Caco-2 (cell line): ENCODE measurements around the gene NEUROD4. TPM values are rescaled to one million over a fixed set of nuclear protein-coding genes. Genes with fewer than 3 reads are reported as not detected.

Experiments
- BruUV-seq: library from RNA; stranded (reverse); fragments of 400-500 nt; replicated peaks from 2 replicates; lab custom pipeline; 2021; lab: Mats Ljungman, UMichigan
- CTCF ChIA-PET: fragments of 300-600 bp; sonication (Branson Sonifier 250); formaldehyde crosslinking; loops from one replicate; lab custom pipeline; 2022; ENCODE audit warnings: antibody characterized with exemption; lab: Charles Lee
- POLR2A ChIA-PET: fragments of 300-600 bp; sonication (Branson Sonifier 250); formaldehyde crosslinking; loops from one replicate; lab custom pipeline; 2022; ENCODE audit warnings: antibody characterized with exemption; lab: Charles Lee
- DNase-seq, 2 experiments: peaks; one replicate each; pipeline versions ENCODE4 v3.0.0 to v3.0.0-alpha.2; 2020 to 2022
- H3K27me3 ChIP-seq: replicated peaks from 2 replicates; pipeline ENCODE4 v1.6.0; 2011; ENCODE audit warnings: low read length; ENCODE audit not compliant: control insufficient read depth, insufficient read depth
- H3K36me3 ChIP-seq: 2 replicates; pipeline ENCODE4 v1.5.1; 2011; ENCODE audit warnings: low read length; ENCODE audit not compliant: control insufficient read depth, insufficient read depth
- H3K4me1 ChIP-seq: fragments of 250-450 bp; sonication (Bioruptor Pico); 2 replicates; pipeline ENCODE4 v1.5.1; 2020; ENCODE audit warnings: mild to moderate bottlenecking
- H3K4me3 ChIP-seq: 2 replicates; pipeline ENCODE4 v1.5.1; 2011; ENCODE audit warnings: low read depth, mild to moderate bottlenecking, control low read depth, low read length
- H3K9me3 ChIP-seq: fragments of 250-450 bp; sonication (Bioruptor Pico); 2 replicates; pipeline ENCODE4 v1.5.1; 2020; ENCODE audit warnings: mild to moderate bottlenecking, moderate library complexity
- H3K27ac Mint-ChIP-seq: one replicate; pipeline ENCODE4 v1.8.0; 2022; ENCODE audit warnings: mixed read lengths; ENCODE audit not compliant: unreplicated experiment
- H3K27me3 Mint-ChIP-seq: one replicate; pipeline ENCODE4 v1.8.0; 2022; ENCODE audit warnings: mixed read lengths; ENCODE audit not compliant: insufficient read depth, unreplicated experiment
- H3K36me3 Mint-ChIP-seq: one replicate; pipeline ENCODE4 v1.8.0; 2022; ENCODE audit warnings: mild to moderate bottlenecking, mixed read lengths; ENCODE audit not compliant: insufficient read depth, unreplicated experiment
- H3K4me1 Mint-ChIP-seq: one replicate; pipeline ENCODE4 v1.8.0; 2022; ENCODE audit warnings: low read depth, mixed read lengths; ENCODE audit not compliant: unreplicated experiment
- H3K4me3 Mint-ChIP-seq: one replicate; pipeline ENCODE4 v1.8.0; 2022; ENCODE audit warnings: mild to moderate bottlenecking, moderate library complexity, mixed read lengths; ENCODE audit not compliant: unreplicated experiment
- H3K9me3 Mint-ChIP-seq: one replicate; pipeline ENCODE4 v1.8.0; 2022; ENCODE audit warnings: mixed read lengths; ENCODE audit not compliant: unreplicated experiment
- CTCF ChIP-seq, 2 experiments: fragments of 200-600 bp in 1 of 2; IDR thresholded peaks; 1 replicate in 1 of 2; 2 replicates in 1 of 2; pipeline versions ENCODE4 v1.5.1 to v1.8.0; 2011 to 2022; ENCODE audit warnings: antibody characterized with exemption in 1 of 2, control low read depth in 1 of 2, inconsistent platforms in 1 of 2, low read depth in 1 of 2, low read length in 1 of 2, mild to moderate bottlenecking in 1 of 2, moderate library complexity in 1 of 2; ENCODE audit not compliant: insufficient read depth in 1 of 2, severe bottlenecking in 1 of 2, unreplicated experiment in 1 of 2
- intact Hi-C: fragments of 100-400 bp; cut with micrococcal nuclease; formaldehyde crosslinking; loops from one replicate; pipeline ENCODE4 v1.10.0; 2022; ENCODE audit not compliant: unreplicated experiment
- total RNA-seq: library from RNA; stranded (reverse); gene quantifications from 2 replicates; pipeline ENCODE4 v1.2.3, GENCODE V29; 2022

The NEUROD4 gene
- total RNA-seq, 1 experiment from 2014 or later, result not detected

DNA sequence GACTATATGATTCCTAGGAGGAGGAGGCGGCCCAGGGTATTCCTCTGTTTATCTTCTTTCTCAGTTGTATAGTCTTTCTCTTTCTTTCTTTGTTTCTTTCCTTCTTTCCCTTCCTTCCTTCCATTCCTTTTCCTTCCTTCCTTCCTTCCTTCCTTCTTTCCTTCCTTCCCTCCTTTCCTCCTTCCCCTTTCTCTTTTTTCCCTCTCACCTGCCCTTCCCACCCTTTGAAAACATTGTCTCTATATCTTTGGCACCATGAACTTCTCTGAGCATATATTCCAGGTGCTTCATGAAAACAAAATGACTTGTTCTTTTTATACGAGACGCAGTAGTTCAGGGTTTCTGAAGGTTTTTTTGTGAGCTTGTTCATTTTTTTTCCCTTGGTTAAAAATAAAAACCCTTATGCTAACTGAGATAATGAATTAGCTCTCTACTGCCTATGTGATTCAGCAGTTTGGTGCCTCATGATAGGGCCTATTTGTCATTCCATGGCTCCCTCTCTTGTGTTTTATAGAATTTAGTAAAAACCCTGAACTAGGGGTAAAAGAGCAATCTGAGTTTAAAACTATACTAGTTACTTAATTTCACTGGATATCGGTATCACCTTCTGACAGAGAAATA lies 32.1 kb upstream of the NEUROD4 start:
- H3K36me3 Mint-ChIP-seq, result no peaks in the 10 kb centered on the region
- H3K27ac Mint-ChIP-seq, result no peak overlapping the region
- H3K27me3 Mint-ChIP-seq, result peaks cover 11% of the 10 kb centered on the region
- Histone ChIP-seq H3K36me3 (no peaks in the 10 kb centered on the region), H3K27me3 (no peaks in the 10 kb centered on the region; the same call in 1 of the 2 replicates), H3K4me3 (no peak overlapping the region), H3K4me1 (no peaks in the 10 kb centered on the region), H3K9me3 (no peaks in the 10 kb centered on the region)
- TF ChIP-seq CTCF (IDR thresholded peaks at IDR 0.05; ENCODE audit: insufficient read depth in 1 of 2, low read depth in 1 of 2, low read length in 1 of 2, severe bottlenecking in 1 of 2, unreplicated experiment in 1 of 2), result no peak
- no peaks in the 10 kb centered on the region for H3K4me1 Mint-ChIP-seq
- intact Hi-C loops, result no loop called here
- ChIA-PET CTCF (interaction anchor here (0.6 kb wide), 1 partner anchor 301 kb away, joined by 3 read pairs; no protein-coding TSS in a partner anchor), POLR2A (no interaction called here)
- no peak for DNase-seq
- no peak overlapping the region for H3K4me3 Mint-ChIP-seq
- no TSS peak for BruUV-seq
- no peaks in the 10 kb centered on the region for H3K9me3 Mint-ChIP-seq

GRCh38 chr12:54988402-54989054 lies 31.2 kb upstream of the NEUROD4 start:
- no peaks in the 10 kb centered on the region for H3K9me3 Mint-ChIP-seq
- H3K4me3 Mint-ChIP-seq, result no peak overlapping the region
- no peaks in the 10 kb centered on the region for H3K36me3 Mint-ChIP-seq
- no peaks in the 10 kb centered on the region for H3K9me3 ChIP-seq
- H3K4me1 Mint-ChIP-seq, result no peaks in the 10 kb centered on the region
- no peaks in the 10 kb centered on the region for H3K4me1 ChIP-seq
- no peaks in the 10 kb centered on the region; the same call in 1 of the 2 replicates for H3K27me3 ChIP-seq
- ChIA-PET CTCF (interaction anchor here (0.6 kb wide), 1 partner anchor 300 kb away, joined by 3 read pairs; no protein-coding TSS in a partner anchor), POLR2A (no interaction called here)
- peaks cover 9% of the 10 kb centered on the region for H3K27me3 Mint-ChIP-seq
- TF ChIP-seq CTCF (IDR thresholded peaks at IDR 0.05; ENCODE audit: insufficient read depth in 1 of 2, low read depth in 1 of 2, low read length in 1 of 2, severe bottlenecking in 1 of 2, unreplicated experiment in 1 of 2), result no peak
- no peak overlapping the region for H3K4me3 ChIP-seq
- no peak for DNase-seq
- intact Hi-C loops, result no loop called here
- H3K36me3 ChIP-seq, result no peaks in the 10 kb centered on the region
- H3K27ac Mint-ChIP-seq, result no peak overlapping the region
- BruUV-seq, result no TSS peak

GRCh38 chr12:54989829-54990228 lies 29.9 kb upstream of the NEUROD4 start:
- no TSS peak for BruUV-seq
- Mint-ChIP-seq H3K36me3 (no peaks in the 10 kb centered on the region), H3K4me1 (no peaks in the 10 kb centered on the region), H3K9me3 (no peaks in the 10 kb centered on the region), H3K27me3 (peaks cover 9% of the 10 kb centered on the region), H3K4me3 (no peak overlapping the region), H3K27ac (no peak overlapping the region)
- Histone ChIP-seq H3K4me3 (no peak overlapping the region), H3K9me3 (no peaks in the 10 kb centered on the region), H3K27me3 (no peaks in the 10 kb centered on the region; the same call in 1 of the 2 replicates), H3K4me1 (no peaks in the 10 kb centered on the region), H3K36me3 (no peaks in the 10 kb centered on the region)
- no peak for DNase-seq
- intact Hi-C loops, result no loop called here
- ChIA-PET POLR2A (no interaction called here), CTCF (interaction anchor here (1.1 kb wide), 1 partner anchor 82 kb away, joined by 3 read pairs; no protein-coding TSS in a partner anchor)
- TF ChIP-seq CTCF (IDR thresholded peaks at IDR 0.05; ENCODE audit: insufficient read depth in 1 of 2, low read depth in 1 of 2, low read length in 1 of 2, severe bottlenecking in 1 of 2, unreplicated experiment in 1 of 2), result no peak
